A549 (cell line): ENCODE data around the gene DCPS. TPM values are rescaled to one million over a fixed set of nuclear protein-coding genes. Genes with fewer than 3 reads are reported as not detected.
"Not testable (repeated sequence)": the region's sequence is repeated elsewhere in the genome, so short reads cannot be mapped to it uniquely, and the experiment has no call there.

Source experiments
- ATAC-seq, 2 experiments: fragments of 200-7000 bp in 1 of 2; fragments of >200 bp in 1 of 2; cut with Nextera tagmentation in 1 of 2; cut with Tn5 transposase in 1 of 2; 3 replicates each; pipeline versions ENCODE4 v1.8.0 to v1.9.1; 2018 to 2020; ENCODE audit warnings: mild to moderate bottlenecking in 1 of 2, moderate library complexity in 1 of 2
- CTCF ChIA-PET: fragments of 300-600 bp; sonication (Branson Sonifier 250); formaldehyde crosslinking; extraction: SDS; loops from one replicate; lab custom pipeline; 2021; ENCODE audit warnings: antibody characterized with exemption, inconsistent platforms; lab: Yijun Ruan, JAX
- POLR2A ChIA-PET: fragments of 350-600 bp; formaldehyde crosslinking; extraction: SDS; loops from one replicate; lab custom pipeline; 2021; ENCODE audit warnings: antibody characterized with exemption, inconsistent platforms; lab: Yijun Ruan, JAX
- DNase-seq, 2 experiments: peaks; one replicate each; pipeline versions ENCODE4 v3.0.0 to v3.0.0-alpha.2; 2011 to 2016; ENCODE audit warnings: low read depth in 1 of 2, low spot score in 1 of 2
- FAIRE-seq: peaks from 2 replicates; lab custom pipeline; 2011; peaks lifted over from hg19 to GRCh38; lab: Jason Lieb, UNC
- H3K27ac ChIP-seq, 2 experiments: fragments of >200 bp; sonication (Bioruptor Twin); formaldehyde crosslinking; 3 replicates each; pipeline ENCODE4 v1.5.1; 2016 to 2017
- H3K4me1 ChIP-seq: fragments of >200 bp; sonication (Bioruptor Twin); formaldehyde crosslinking; 3 replicates; pipeline ENCODE4 v1.6.1; 2016
- H3K4me2 ChIP-seq: fragments of >200 bp; sonication (Bioruptor Twin); formaldehyde crosslinking; 3 replicates; pipeline ENCODE4 v1.6.1; 2016
- H3K4me3 ChIP-seq: fragments of >200 bp; sonication (Bioruptor Twin); formaldehyde crosslinking; 3 replicates; pipeline ENCODE4 v1.5.1; 2016
- H3K9me3 ChIP-seq: fragments of >200 bp; sonication (Bioruptor Twin); formaldehyde crosslinking; 3 replicates; pipeline ENCODE4 v1.6.1; 2016
- CBX2 ChIP-seq: fragments of 200-600 bp; sonication (generic); IDR thresholded peaks from 2 replicates; pipeline ENCODE4 v1.6.1; 2016; ENCODE audit warnings: low read depth, mild to moderate bottlenecking, borderline replicate concordance
- CHD2 ChIP-seq: fragments of 150-350 bp; IDR thresholded peaks from 2 replicates; pipeline ENCODE4 v1.6.1; 2014; ENCODE audit warnings: low read length; ENCODE audit not compliant: partially characterized antibody
- EHF ChIP-seq: fragments of 250-450 bp; sonication (Bioruptor Pico); IDR thresholded peaks from 2 replicates; pipeline ENCODE4 v1.5.0; 2020; ENCODE audit warnings: mild to moderate bottlenecking
- EHMT2 ChIP-seq: fragments of 200-600 bp; sonication (generic); IDR thresholded peaks from 2 replicates; pipeline ENCODE4 v1.6.1; 2016; ENCODE audit warnings: antibody characterized with exemption, low read depth, mild to moderate bottlenecking, moderate library complexity
- EP300 ChIP-seq, 2 experiments: fragments of >200 bp; sonication (Bioruptor Twin); formaldehyde crosslinking; IDR thresholded peaks; 2 replicates in 1 of 2; 3 replicates in 1 of 2; pipeline ENCODE4 v1.6.1; 2016 to 2017
- HOXB13 ChIP-seq: fragments of 250-450 bp; sonication (Bioruptor Pico); IDR thresholded peaks from 2 replicates; pipeline ENCODE4 v1.5.0; 2020; ENCODE audit warnings: low read depth, mild to moderate bottlenecking, moderate library complexity
- MAZ ChIP-seq: fragments of 150-350 bp; IDR thresholded peaks from 2 replicates; pipeline ENCODE4 v1.6.1; 2014; ENCODE audit warnings: antibody characterized with exemption, low read depth, low read length, borderline replicate concordance
- MYC ChIP-seq: IDR thresholded peaks from 2 replicates; pipeline ENCODE4 v1.6.1; 2012; ENCODE audit warnings: mild to moderate bottlenecking, inconsistent platforms, low read length, improper control_type of control experiment, borderline replicate concordance
- RARB ChIP-seq: fragments of 250-450 bp; sonication (Bioruptor Pico); IDR thresholded peaks from 2 replicates; pipeline ENCODE4 v1.8.0; 2021; ENCODE audit warnings: mild to moderate bottlenecking, moderate library complexity
- TP53 ChIP-seq: fragments of 250-450 bp; sonication (Bioruptor Pico); IDR thresholded peaks from 2 replicates; pipeline ENCODE4 v1.5.0; 2021; ENCODE audit warnings: mild to moderate bottlenecking, moderate library complexity
- ZNF302 ChIP-seq: fragments of 250-450 bp; sonication (Bioruptor Pico); IDR thresholded peaks from 2 replicates; pipeline ENCODE4 v1.9.0; 2021; ENCODE audit warnings: inconsistent platforms, mild to moderate bottlenecking, moderate library complexity
- WGBS: methylation state at CpG from one replicate; pipeline ENCODE4 v1.1.6; 2017; ENCODE audit errors: missing lambda C conversion rate; 5-methylcytosine and 5-hydroxymethylcytosine counted together
- polyA plus RNA-seq, 4 experiments: library from polyadenylated mRNA; depleted of rRNA in 3 of 4; stranded (reverse); fragments of >200 nt; fragmentation: RNase III in 1 of 4; extraction: RNeasy Plus Mini Kit Qiagen cat#74134 plus additional on column Dnase treatment in 1 of 4; gene quantifications; 2 replicates in 3 of 4; 3 replicates in 1 of 4; pipeline ENCODE4 v1.2.3, GENCODE V29; 2011 to 2017
- TF ChIP-seq, protein P1 (sequence below): fragments of 250-450 bp; sonication (Bioruptor Pico); IDR thresholded peaks from 2 replicates; pipeline ENCODE4 v1.5.0; 2021; ENCODE audit warnings: mild to moderate bottlenecking, moderate library complexity, borderline replicate concordance
- TF ChIP-seq, protein P2 (sequence below): IDR thresholded peaks from 2 replicates; pipeline ENCODE4 v1.6.1; 2012; ENCODE audit warnings: low read depth, borderline replicate concordance
- TF ChIP-seq, protein P3 (sequence below): fragments of >200 bp; sonication (Bioruptor Twin); formaldehyde crosslinking; IDR thresholded peaks from 3 replicates; pipeline ENCODE4 v1.6.1; 2016

The DCPS gene
- polyA plus RNA-seq, 2 of the 4 experiments (the other 2 are of a cell fraction) = 17.8 to 23.0 TPM

DNA sequence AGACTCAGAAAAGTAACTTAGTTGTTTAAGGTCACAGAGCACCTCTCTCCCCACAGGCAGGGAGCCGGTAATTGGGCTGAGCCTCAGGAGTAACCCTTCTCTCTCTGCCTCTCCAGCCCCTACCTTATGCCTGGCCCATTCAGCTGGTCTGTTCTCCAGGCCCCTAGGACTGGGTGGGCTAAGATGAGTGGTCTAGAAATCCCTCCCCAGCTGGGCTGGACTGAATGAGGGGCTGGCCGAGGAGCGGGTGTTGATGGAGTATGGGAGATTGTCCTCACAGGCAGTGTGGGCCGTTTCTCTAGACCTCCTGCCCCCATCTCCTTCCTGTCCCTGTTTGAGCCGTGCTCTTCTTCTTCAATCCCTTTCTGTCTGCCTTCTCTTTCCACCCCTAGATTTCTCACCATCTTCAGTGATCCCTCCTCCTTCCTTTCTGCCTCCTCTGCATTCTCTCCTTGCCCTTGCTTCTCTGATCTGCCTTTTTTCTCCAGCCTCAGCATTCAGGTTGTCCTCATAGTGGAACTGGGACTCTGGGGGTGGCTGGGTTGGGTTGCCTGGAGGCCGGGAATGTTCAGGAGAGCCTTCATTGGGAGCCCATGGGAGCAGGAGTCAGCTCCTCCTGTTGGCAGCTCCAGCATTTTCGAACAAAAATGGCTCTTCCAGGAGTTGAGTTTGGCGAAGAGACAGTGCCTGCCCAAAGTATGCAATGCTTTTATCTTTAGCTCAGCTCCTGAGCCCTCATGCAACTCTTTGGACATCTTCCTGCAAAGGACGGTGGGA is 59.2 kb downstream of the DCPS start:
- DNase-seq = no peak
- no peak for TF ChIP-seq RARB (CRISPR knock-in tag)
- 94% methylated on average over 9 of the region's 9 CpGs for WGBS
- Histone ChIP-seq H3K4me2 (no peak overlapping the region), H3K4me1 (0 out of 3 replicates have a peak, but pooled peaks cover 7% of the 10 kb centered on the region), H3K9me3 (no peaks in the 10 kb centered on the region), H3K27ac (no peak overlapping the region), H3K4me3 (no peak overlapping the region)
- ChIA-PET CTCF (no interaction called here), POLR2A (no interaction called here)
- ATAC-seq = no peak
- FAIRE-seq = no peak

DNA sequence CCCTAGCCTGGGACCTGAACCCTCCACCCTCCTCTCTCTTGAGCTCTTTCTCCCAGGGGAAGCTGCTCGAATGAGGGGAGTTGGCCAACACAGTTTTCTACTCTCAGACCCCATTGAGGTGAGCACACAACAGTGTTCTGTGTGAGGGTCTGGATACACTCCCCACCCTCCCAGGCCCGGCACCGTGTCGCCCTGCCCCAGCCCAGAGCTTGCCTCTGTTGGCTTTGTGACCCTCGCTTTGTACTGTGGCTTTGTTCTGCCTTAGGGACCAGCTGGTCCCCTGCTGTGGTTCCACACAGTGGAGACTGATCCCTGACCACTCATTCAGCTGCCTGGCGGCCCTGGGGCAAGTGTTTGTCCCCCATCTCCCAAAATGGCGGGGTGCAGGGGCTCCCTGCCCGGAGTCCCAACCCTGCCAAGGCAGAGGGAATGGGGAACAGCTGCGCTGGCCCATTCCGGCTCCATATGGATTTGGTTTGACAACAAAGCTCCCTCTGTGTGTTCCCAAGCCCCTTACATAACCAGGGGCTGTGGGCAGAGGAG is 59.9 kb downstream of the DCPS start:
- ChIA-PET POLR2A (no interaction called here), CTCF (no interaction called here)

DNA sequence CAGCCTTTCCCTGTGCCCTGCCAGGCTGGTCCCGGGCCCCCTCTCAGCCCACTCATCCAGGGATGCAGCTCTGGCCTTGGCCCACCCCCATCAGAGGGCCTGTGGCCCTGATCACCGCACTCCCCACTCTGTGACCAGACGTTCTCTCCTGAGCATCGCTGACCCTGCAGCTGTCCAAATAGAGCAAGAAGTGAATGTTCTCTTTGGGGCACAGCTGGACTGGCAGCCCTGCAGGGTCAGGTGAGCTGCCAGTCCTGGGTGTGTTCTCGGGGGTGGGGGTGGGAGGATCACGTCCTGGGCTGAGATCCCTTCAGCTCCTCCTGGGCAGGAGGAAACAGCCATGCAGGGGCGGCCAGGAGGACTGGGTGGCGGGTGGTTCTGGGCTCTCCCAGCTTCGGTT is 60.9 kb downstream of the DCPS start:
- not testable (repeated sequence) for FAIRE-seq, H3K27ac ChIP-seq, H3K4me3 ChIP-seq

More for the DNA sequence above, 59.9 kb downstream of the DCPS start:
- Histone ChIP-seq H3K9me3 (no peaks in the 10 kb centered on the region), H3K4me2 (no peak overlapping the region), H3K4me3 (no peak overlapping the region), H3K27ac (no peak overlapping the region), H3K4me1 (0 out of 3 replicates have a peak, but pooled peaks cover 5% of the 10 kb centered on the region)
- DNase-seq = no peak
- WGBS = 85% methylated on average over 2 of the region's 10 CpGs
- no peak for ATAC-seq
- no peak for FAIRE-seq
- no peak for TF ChIP-seq MYC
- no peak for TF ChIP-seq ZNF302 (CRISPR knock-in tag)
- TF ChIP-seq, protein P1, sequence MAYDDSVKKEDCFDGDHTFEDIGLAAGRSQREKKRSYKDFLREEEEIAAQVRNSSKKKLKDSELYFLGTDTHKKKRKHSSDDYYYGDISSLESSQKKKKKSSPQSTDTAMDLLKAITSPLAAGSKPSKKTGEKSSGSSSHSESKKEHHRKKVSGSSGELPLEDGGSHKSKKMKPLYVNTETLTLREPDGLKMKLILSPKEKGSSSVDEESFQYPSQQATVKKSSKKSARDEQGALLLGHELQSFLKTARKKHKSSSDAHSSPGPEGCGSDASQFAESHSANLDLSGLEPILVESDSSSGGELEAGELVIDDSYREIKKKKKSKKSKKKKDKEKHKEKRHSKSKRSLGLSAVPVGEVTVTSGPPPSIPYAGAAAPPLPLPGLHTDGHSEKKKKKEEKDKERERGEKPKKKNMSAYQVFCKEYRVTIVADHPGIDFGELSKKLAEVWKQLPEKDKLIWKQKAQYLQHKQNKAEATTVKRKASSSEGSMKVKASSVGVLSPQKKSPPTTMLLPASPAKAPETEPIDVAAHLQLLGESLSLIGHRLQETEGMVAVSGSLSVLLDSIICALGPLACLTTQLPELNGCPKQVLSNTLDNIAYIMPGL (CRISPR knock-in tag) = no peak
- no peak for TF ChIP-seq EHF (CRISPR knock-in tag)
- TF ChIP-seq MAZ = no peak
- no peak for TF ChIP-seq TP53 (CRISPR knock-in tag)
- TF ChIP-seq, protein P2, sequence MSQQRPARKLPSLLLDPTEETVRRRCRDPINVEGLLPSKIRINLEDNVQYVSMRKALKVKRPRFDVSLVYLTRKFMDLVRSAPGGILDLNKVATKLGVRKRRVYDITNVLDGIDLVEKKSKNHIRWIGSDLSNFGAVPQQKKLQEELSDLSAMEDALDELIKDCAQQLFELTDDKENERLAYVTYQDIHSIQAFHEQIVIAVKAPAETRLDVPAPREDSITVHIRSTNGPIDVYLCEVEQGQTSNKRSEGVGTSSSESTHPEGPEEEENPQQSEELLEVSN = no peak
- no peak for TF ChIP-seq CHD2
- TF ChIP-seq EP300 (IDR thresholded peaks at IDR 0.05) = no peak
- no peak for TF ChIP-seq CBX2
- no peak for TF ChIP-seq HOXB13 (CRISPR knock-in tag)
- no peak for TF ChIP-seq EHMT2
- TF ChIP-seq, protein P3, sequence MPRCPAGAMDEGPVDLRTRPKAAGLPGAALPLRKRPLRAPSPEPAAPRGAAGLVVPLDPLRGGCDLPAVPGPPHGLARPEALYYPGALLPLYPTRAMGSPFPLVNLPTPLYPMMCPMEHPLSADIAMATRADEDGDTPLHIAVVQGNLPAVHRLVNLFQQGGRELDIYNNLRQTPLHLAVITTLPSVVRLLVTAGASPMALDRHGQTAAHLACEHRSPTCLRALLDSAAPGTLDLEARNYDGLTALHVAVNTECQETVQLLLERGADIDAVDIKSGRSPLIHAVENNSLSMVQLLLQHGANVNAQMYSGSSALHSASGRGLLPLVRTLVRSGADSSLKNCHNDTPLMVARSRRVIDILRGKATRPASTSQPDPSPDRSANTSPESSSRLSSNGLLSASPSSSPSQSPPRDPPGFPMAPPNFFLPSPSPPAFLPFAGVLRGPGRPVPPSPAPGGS = no peak

DNA sequence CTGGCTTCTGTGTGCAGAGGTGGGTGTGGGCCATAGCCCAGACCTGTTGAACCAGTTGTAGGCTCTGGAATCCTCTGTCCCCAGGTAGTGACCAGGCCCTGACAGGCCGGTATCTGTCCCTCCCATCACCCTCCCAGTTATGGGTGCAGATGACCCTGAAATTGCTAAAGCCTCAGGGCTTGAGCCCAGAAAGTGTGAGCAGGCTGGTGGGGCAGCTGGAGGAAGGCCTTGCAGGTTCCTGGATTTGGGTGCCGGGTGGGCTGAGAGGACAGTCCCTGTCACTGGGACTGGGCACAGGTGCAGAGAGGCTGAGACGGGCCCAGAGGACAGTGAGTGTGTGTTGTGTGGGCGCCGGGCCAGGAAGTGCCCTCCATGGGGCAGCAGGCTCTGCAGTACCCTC is 61.6 kb downstream of the DCPS start:
- FAIRE-seq, H3K4me1 ChIP-seq, H3K4me2 ChIP-seq, H3K9me3 ChIP-seq, DNase-seq, CTCF ChIA-PET, ATAC-seq, H3K27ac ChIP-seq, H3K4me3 ChIP-seq, POLR2A ChIA-PET: not testable (repeated sequence)
- WGBS = 87% methylated on average over 3 of the region's 5 CpGs

More for the DNA sequence above, 60.9 kb downstream of the DCPS start:
- H3K4me1 ChIP-seq, DNase-seq, CTCF ChIA-PET, POLR2A ChIA-PET, ATAC-seq, H3K4me2 ChIP-seq, H3K9me3 ChIP-seq: not testable (repeated sequence)
- no CpG with 5 or more reads among the region's 9 CpGs for WGBS
